Measurements from ENCODE around the gene COL23A1.
"Not testable (repeated sequence)": the region's sequence is repeated elsewhere in the genome, so short reads cannot be mapped to it uniquely, and the experiment has no call there.

COL23A1 gene

GRCh38 chr5:178325679-178326373 lies 264.4 kb downstream of the COL23A1 start:
- no peak for DNase-seq (ENCODE audit: low read depth in 2 of 2)

GRCh38 chr5:178325311-178325678 lies 264.9 kb downstream of the COL23A1 start:
- DNase-seq (ENCODE audit: low read depth in 2 of 2): no peak

DNA sequence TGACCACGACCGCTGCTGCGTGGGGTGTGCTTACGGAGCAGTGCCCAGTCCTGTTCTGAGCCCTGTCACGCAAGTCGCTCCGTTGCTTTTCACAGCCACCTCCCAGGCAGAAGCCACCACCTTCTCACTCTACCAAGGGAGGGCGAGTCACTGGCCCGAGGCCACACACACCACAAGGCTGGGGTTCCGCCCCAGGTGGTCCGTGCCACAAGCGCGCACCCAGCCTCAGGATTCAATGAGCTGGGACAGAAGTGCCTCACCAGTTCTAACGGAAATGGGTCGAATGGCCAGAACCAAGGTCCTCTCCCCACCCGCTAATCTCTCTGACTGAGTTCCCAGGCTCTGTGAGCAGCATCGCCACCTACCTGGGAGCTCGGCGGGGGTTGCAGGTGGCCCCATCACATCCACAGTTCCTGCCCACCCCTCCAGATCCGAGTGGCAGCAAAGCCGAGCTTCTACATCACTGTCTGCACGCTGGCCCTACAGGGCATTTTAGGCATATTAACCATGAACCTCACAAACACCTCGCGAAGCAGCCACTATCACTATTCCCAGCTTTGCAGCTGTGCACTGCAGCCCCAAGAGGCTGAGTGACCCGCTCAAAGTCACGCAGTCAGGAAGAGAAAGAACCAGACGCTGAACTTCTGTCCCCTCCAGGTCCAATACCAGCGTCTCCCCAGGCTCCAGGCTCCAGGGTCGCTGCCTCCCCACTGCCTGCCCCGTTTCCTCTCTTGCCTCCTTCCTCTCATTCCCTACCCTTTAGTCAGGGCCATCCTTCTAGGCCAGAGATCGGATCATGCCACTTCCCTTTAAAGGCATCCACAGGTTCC lies 265.5 kb downstream of the COL23A1 start:
- no peak for DNase-seq (ENCODE audit: low read depth in 2 of 2)

DNA sequence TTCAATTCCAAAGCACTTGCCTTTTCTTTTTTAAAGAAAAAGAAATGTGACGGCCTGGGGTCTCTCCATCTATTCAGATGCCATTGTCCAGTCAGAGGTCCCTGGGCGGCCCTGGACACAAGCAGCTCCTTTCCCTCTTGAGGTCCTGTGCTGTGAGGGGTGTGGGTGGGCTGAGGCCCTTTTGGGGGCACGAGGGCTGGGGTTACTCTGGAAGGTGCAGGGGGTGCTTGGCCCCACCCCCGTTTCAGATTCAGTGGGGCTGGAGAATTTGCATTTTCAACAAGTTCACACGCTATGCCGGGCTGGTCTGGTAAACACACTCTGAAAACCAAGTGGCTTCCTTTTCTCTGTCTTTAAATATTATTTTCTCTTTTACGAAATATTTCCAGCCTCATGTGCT lies 266.2 kb downstream of the COL23A1 start:
- no peak for DNase-seq (ENCODE audit: low read depth in 2 of 2)

GRCh38 chr5:178323541-178323865 lies 266.7 kb downstream of the COL23A1 start:
- no peak for DNase-seq (ENCODE audit: low read depth in 2 of 2)

DNA sequence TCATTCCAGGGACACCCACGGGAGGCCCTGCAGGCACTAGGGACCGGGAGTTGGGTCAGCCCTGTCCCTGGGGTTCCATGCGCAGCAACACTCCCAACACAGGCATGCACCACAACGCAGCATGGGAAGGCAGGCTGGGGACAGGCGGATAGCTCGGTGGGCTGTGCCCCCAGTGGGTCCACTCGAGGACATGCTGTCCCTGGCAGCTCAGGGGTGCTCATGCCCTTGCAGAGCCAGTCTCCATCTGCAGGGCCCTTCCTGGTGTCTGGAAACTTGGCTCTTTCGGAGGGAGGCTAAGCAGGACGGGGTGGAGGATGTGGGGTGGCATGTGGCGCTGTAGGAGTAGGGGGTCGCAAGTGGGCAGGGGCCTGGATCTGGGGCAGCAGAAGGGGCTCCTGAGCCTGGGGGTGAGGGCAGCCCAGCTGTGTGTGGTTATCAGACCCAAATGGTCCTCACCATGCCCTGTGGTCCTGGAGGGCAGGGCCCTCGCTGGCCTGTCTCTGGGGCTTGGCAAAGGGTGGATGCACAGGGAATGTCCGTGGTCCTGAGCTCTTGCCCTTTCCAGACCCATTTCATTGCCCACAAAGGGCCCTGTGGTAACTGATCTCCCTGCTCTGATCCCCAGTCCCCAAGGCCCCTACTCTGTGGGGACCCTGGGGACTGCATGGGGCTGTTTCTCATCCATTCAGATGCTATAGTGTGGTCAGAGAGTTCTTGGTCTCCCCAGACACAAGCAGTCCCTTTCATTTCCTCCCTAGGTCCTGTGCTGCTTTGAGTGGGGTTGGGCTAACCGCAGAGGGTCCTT lies 267.3 kb downstream of the COL23A1 start:
- DNase-seq (ENCODE audit: low read depth in 2 of 2): no peak

DNA sequence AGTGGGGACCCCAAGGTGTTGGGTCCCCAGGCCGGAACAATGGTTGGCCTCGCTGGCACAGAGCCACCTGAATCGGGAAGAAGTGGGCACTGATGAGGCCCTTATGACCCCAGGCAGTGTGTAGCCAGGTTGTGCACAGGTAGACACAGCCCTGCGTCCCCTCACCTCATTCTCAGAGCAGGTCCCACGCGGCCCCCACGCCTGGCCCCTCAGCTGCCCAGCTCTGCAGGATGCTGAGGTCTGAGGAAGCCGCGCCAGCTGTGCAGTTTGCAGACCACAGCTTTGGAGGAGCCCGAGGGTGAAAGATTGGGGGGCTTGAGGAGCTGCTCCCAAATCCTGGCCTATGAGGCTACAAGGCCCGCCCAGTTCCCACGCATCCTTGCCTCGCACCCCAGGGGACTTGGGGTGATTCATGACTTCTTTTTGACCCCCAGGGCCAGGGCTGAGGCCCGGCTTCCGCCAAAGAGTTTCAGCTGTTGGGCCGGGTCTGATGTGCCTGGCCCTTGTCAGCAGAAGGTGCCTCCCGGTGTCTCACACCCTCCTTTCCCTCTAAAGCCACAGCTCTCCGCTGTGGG lies 269.8 kb downstream of the COL23A1 start:
- DNase-seq (ENCODE audit: low read depth in 2 of 2): no peak

DNA sequence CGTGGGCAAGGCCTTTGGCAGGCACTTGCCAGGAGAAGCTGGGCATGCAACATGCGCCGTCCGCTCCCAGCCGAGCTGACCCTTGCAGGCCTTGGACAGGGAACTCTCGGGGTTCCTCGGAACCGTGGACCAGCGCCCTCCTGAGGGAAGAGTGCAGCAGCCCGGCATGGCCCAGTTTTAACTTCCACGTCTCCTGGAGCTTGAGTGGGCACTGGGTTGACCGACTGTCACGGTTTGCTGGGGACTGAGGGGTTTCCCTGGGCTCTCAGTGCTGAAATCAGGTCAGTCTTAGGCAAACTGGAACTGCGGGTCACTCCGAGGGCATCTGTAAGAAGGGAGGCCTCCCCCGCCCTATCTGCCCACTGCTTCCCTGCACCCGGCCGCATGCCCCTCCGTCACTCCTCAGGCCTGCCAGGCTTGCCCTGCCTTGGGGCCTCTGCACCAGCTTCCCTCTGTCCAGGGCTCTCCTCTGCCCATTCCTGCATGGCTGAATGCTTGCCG lies 270.6 kb downstream of the COL23A1 start:
- no peak for DNase-seq (ENCODE audit: low read depth in 2 of 2)

GRCh38 chr5:178318893-178319292 lies 271.3 kb downstream of the COL23A1 start:
- DNase-seq (ENCODE audit: low read depth in 2 of 2): no peak

- no peak for DNase-seq (ENCODE audit: low read depth in 2 of 2)
Measured at GRCh38 chr5:178318382-178318781, 271.8 kb downstream of the COL23A1 start.

DNA sequence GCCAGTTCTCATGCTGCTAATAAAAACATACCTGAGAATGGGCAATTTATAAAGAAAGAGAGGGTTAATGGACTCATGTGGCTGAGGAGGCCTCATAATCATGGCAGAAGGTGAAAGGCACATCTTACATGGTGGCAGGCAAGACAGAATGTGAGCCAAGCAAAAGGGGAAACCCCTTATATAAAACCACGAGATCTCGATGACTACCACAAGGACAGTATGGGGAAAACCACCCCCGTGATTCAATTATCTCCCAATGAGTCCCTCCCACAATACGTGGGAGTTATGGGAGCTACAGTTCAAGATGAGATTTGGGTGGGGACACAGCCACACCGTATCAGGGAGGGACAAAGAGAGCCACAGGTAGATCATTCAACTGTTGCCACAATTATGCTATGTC lies 272.5 kb downstream of the COL23A1 start:
- DNase-seq (ENCODE audit: low read depth in 2 of 2): not testable (repeated sequence)

DNA sequence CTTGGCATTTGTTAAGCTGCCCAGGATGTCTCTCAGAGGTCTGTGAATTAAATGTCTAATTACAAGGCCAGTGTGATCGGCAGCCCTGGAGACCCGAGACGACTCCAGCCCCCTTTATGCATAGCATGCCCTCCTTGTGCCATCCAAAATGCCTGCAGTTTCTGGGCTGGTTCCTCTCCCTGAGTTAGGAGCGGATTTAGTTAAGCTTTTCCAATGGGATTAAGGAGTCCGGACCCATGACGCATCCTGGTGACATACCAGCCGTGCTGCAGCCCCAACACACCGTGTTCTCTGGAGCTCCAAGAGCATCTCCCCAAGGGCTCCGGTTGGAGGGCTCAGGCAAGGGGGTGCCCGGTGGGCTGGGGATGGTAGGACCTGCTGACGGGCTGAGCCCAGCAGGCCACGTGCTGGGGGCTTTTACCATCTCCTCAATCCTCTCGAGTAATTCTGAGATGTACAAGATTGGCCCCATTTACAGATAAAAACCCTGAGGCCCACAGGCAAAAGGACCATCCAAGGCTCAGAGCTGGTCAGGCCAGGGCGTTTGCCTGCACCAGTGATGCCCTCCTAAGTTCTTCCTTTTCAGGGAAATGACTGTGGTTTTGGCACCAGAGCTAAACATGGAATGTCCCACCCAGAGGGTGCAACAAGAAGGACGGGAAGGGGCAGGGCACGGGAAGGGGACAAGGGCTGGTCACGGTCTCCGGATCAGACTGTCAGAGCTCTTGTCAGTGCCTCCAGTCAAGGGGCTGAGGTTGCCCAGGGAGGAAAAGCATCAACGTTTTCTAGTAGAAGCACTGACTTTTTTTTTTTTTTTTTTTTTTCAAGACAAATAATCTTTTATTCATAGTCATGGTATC lies 275.0 kb downstream of the COL23A1 start:
- no peak for DNase-seq (ENCODE audit: low read depth in 2 of 2)

- no peak for DNase-seq (ENCODE audit: low read depth in 2 of 2)
Measured at GRCh38 chr5:178314061-178314660, 276.0 kb downstream of the COL23A1 start.

DNA sequence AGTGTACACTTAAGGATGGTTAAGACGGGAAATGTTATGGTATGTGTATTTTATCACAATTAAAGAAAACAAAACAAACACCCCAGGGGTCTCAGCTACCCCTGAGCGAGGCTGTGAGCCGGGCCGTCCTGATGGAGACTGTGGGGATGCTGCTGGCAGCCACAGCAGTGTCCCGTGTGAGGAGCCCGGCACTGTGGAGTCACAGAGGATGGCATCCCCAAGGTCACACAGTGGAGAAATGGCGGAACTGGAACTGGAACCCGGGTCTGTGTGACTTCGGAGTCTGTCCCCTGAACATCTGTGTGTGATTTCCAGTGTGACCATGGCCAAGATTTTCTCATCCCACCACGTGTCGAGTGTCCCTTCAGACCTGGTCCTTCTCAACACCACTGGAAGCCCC lies 276.9 kb downstream of the COL23A1 start:
- DNase-seq (ENCODE audit: low read depth in 2 of 2): no peak

- no peak for DNase-seq (ENCODE audit: low read depth in 2 of 2)
Measured at GRCh38 chr5:178312880-178313282, 277.3 kb downstream of the COL23A1 start.

- no peak for DNase-seq (ENCODE audit: low read depth in 2 of 2)
Measured at GRCh38 chr5:178310130-178310865, 279.9 kb downstream of the COL23A1 start.

- DNase-seq (ENCODE audit: low read depth in 2 of 2): no peak
Measured at GRCh38 chr5:178309271-178310013, 280.8 kb downstream of the COL23A1 start.

DNA sequence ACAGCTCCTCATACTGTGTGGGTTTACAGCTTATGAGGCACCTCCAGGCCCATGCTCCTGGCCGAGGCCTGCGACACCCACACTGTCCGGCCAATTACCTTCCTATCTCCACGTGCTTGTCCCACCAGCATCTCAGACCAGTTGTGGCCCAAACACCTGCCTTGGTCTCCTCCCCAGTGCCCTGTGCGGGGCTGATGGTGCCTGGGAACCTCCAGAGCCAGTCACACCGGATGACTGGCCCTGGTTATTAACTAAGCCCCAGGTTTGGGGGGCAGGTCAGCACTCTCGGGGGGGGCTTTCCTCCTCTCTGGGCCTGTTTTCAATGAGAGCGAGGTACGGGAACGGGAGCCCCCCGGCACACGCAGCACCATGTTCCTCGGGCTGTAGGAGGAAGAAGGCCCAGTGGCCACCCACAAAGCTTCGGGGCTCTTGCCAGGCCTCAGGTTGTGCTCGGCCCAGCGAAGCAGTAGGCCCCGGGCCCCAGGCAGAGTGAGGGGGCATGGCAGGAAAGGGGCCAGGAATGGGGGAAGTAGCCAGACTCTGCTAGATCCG lies 281.6 kb downstream of the COL23A1 start:
- no peak for DNase-seq (ENCODE audit: low read depth in 2 of 2)
